AG09319 (cell line): ENCODE results near the gene NRTN.

Experiments used
- DNase-seq: peaks from one replicate; pipeline ENCODE4 v3.0.0-alpha.2; 2010; ENCODE audit warnings: low read depth; ENCODE audit errors: extremely low read depth
- CTCF ChIP-seq: IDR thresholded peaks from 2 replicates; pipeline ENCODE4 v1.5.1; 2011; ENCODE audit warnings: low read depth, mild to moderate bottlenecking, inconsistent platforms, low read length, moderate library complexity

NRTN gene

GRCh38 chr19:5818594-5818993, 13.7 kb downstream of the NRTN start:
- no peak for DNase-seq
- TF ChIP-seq CTCF: no peak

DNA sequence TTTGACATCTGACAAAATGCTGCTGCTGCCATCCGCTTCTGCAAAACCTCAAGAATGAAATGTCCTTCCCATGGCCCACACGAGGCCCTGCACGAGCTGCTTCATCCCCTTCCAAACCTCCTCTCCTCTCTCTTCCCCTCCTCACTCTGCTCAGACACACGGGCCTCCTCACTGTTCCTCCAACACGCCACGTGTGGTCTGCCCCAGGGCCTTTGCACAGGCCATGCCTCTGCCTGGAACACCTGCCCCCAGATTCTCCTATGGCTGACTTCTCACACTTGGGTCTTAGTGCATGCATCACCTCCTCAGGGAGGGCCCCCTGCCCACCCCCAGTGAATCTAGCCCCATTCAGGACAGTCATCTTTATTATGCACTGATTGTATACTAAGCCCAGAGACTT, 15.9 kb downstream of the NRTN start:
- no peak for TF ChIP-seq CTCF
- no peak for DNase-seq

GRCh38 chr19:5821521-5822180, 16.8 kb downstream of the NRTN start:
- TF ChIP-seq CTCF: no peak
- DNase-seq: no peak

- no peak for DNase-seq
Measured at GRCh38 chr19:5822181-5822844, 17.4 kb downstream of the NRTN start.

DNA sequence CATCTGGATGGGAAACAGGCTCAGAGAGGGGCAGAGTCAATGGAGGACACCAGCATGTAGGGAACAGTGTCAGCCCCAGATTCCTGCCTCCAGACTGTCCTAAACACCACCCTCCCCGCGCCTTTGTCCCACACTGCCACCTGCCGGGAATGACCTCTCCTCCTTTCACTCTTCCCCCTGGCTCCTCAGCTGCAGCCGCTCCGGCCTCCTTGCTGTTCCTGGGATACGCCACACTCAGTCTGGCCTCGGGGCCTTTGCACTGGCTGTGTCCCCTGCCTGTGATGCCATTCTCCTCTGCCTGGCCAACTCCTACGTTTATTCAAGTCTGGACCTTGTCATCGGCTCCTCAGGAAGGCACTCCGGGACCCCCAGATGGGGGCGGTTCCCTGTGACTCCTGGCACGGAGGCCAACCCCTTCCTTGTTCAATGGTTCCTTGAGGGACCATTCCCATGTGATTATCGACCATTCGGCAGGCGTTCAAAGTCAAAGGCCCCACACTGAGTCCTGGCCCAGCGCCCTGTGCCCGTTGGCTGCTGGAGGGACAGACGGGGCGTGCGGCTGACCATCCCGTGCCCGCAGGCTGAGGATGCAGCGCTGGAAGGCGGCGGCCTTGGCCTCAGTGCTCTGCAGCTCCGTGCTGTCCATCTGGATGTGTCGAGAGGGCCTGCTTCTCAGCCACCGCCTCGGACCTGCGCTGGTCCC, 18.9 kb downstream of the NRTN start:
- DNase-seq: no peak
- TF ChIP-seq CTCF: no peak; the same call in 1 of the 2 replicates

More at GRCh38 chr19:5822181-5822844, 17.4 kb downstream of the NRTN start:
- TF ChIP-seq CTCF: no peak

DNA sequence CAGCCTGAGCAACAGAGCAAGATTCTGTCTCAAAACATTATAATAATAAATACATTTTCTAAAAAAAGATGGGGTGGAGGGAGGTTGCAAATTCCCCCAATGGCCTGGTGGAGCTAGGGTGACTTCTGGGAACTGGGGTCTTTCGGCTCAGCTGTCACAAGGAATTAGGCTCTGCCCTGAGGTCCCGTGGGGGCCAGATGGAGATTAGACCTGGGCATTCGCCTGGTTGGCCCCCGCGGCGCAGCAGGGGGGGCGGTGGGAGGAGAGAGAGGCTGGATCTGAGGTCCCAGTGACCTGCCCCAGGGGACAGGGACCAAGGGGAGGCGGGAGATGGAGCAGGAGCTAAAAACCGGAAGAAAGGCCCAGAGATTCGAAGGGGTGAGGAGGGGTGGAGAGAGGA, 19.9 kb downstream of the NRTN start:
- no peak for DNase-seq
- TF ChIP-seq CTCF: no peak

DNA sequence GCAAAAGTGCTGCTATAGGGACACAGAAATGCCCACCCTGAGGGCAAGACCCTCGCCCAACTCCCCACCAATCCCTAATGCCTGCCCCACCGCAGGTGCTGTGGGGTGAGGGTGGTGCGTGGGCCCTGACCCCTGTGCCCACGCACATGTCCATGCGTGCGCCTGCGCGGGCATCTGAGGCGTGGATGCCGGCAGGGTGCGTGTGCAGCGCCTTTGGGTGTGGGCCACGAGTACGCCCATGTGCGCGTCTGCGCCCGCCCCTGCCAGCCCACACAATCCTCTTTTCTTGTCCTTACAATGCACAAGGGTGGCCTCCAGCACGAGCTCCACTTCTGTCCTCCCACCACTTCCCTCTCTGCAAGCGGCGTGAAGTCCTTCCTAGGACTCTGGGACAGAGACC, 20.3 kb downstream of the NRTN start:
- no peak for TF ChIP-seq CTCF
- no peak for DNase-seq
